Measurements from ENCODE around the gene VRK3.

VRK3 gene

GRCh38 chr19:50030225-50030624 lies 5.1 kb upstream of the VRK3 start:
- no peak for DNase-seq (ENCODE audit: low read depth)

GRCh38 chr19:50026550-50026906 lies 1.4 kb upstream of the VRK3 start:
- no peak for DNase-seq (ENCODE audit: low read depth)

GRCh38 chr19:50025794-50026549 lies 800 bp upstream of the VRK3 start, which contains the start of gene ZNF473:
ZNF473 (plus strand) TSS chr19:50026005; CDS start chr19:50031083, 5,078 bp downstream.
- DNase-seq (ENCODE audit: low read depth) = peak; percentile 85

GRCh38 chr19:50024719-50025021 lies 502 bp downstream of the VRK3 start:
- no peak for DNase-seq (ENCODE audit: low read depth)

DNA sequence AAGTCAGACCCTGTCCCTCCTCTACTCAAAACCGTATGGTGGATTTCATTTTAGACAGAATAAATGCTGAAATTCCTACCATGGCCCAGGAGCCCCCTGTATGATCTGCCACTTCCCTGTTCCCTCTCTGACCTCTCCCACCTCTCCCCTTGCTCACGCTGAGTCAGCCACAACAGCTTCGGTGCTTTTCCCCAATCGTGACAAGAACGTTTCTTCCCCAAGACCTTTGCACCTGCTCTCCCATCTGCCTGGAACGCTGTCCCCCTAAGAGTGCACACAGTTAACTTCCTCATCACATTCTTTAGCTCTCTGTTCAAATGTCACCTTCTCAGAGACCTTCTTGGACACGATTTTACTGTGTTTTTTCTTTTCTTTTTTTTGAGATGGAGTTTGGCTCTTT lies 2.3 kb downstream of the VRK3 start:
- no peak for DNase-seq (ENCODE audit: low read depth)

- no peak for DNase-seq (ENCODE audit: low read depth)
Observed at GRCh38 chr19:50020481-50020880, 4.7 kb downstream of the VRK3 start.

GRCh38 chr19:50016225-50016807 lies 8.9 kb downstream of the VRK3 start:
- DNase-seq (ENCODE audit: low read depth) = no peak

GRCh38 chr19:50008532-50008931 lies 16.6 kb downstream of the VRK3 start:
- no peak for DNase-seq (ENCODE audit: low read depth)

- DNase-seq (ENCODE audit: low read depth) = no peak
Observed at GRCh38 chr19:50007947-50008346, 17.2 kb downstream of the VRK3 start.

DNA sequence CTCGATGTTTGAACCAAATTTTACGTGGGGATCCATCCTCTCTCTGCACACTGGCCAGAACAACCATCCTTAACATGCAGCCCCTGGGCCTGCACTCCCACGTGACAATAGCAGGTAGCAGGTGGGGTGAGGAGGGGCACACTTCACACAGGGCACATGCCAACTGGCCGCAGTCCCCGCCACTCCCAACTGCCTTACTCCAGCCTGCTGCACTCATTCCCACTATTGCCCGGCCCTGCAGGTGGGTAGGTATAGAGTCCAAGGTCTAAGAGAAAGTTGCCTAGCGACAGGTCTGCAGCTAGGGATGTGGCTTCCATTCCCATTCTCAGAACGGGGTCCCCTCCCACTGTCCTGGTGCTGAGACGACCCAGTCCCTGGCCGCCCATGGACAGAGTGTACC lies 18.0 kb downstream of the VRK3 start:
- no peak for DNase-seq (ENCODE audit: low read depth)

DNA sequence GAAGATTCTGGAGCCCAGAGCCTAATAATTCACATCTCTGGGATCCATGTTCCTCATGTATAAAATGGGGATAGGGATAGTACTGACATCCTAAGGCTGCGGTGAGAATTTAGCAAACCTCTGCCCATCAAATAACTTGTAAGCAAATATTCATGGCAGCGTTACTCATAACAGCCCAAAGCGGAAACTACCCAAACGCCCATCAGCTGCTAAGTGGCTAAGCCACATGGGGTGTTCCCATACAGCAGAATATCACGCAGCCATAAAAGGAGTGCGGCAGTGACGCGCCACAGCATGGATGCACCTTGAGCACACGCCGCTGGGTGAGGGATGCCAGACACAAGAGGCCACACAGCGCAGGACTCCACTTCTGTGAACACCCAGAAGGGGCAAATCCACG lies 19.7 kb downstream of the VRK3 start:
- no peak for DNase-seq (ENCODE audit: low read depth)

GRCh38 chr19:50003810-50004419 lies 21.3 kb downstream of the VRK3 start:
- no peak for DNase-seq (ENCODE audit: low read depth)

DNA sequence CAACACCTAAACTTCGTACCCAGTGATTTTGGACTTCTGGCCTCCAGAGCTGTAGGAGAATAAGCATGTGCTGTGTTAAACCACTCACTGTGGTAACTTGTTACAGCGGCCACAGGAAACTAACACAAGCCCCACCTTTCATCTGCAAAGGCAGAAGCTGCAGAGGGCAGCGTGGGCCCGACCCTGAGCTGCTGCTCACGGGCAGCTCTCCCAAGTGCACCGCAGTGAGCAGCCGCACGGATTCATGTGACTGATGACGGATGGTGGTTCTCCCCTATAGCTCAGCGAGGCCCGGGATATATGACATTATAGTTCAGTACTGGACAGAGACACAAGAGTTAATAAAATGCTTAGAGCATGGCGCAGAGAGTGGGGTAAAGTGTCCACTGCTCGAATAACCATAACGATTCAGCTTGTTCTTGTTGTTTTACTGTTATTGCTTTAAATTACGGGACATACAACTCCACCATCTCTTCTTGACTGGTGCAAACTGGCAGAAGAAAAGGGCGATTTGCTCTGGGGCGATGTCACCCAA lies 21.9 kb downstream of the VRK3 start:
- DNase-seq (ENCODE audit: low read depth) = no peak

DNA sequence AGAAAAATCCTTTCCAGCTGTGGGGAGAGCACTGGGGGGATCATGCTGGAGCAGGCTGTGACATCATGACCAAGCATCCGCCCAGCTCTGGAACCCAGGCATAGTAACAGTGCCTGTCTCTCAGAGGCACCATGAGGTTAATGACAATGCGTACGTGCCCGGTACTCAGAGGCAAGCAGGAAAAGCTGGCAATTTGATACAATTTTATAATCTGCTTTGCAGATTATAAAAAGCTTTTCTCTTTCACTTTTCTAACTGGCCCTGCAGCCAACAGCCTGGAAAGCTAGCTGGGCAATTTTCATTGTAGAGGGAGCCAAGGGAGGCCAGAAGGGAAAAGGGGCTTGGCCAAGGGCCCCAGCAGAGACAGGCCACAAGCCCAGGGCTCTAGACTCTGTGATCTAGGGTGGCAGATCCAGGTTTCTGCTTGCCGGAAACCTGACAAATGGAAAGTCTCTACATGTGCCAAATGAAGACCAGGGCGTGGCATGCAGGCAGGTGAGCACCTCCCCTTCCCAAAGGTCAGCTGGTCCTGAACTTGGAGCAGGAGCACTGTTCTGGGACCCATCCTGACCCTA lies 22.7 kb downstream of the VRK3 start:
- DNase-seq (ENCODE audit: low read depth) = no peak

GRCh38 chr19:50001775-50002174 lies 23.4 kb downstream of the VRK3 start:
- no peak for DNase-seq (ENCODE audit: low read depth)

DNA sequence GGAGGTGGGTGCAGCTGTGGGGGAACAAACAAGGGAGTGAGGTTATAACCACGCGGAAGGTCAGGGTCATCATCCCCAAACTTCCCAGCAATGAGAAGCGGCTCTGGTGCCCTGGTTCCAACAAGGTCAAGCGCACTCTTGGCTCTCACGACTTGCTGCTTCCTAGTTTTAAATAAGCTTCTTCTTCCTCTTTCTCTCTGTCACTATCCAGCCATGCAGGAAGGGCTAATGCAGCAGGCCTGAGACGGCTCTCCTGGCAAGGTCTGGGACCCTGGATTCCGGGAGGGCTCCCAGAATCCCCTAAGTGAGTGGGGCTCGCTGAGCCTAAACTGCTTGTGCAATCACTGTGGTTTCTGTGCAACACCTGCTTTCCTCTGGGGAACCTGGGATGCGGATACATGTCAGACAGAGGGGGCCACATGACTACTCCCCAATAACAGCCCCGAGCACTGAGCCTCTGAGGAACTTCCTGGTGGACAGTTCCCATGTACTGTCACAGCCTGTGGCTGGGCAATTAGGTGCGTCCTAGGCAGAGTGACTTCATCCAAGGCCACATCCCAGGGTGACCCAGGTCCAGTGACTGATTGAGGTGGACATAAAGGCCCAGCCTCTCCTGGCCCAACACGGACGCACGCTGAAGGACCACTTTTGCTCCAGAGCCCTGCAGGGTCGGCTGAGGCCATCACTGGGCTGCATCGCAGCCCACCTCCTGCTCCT lies 24.2 kb downstream of the VRK3 start:
- DNase-seq (ENCODE audit: low read depth) = no peak

- no peak for DNase-seq (ENCODE audit: low read depth)
Observed at GRCh38 chr19:50000038-50000840, 24.9 kb downstream of the VRK3 start.

DNA sequence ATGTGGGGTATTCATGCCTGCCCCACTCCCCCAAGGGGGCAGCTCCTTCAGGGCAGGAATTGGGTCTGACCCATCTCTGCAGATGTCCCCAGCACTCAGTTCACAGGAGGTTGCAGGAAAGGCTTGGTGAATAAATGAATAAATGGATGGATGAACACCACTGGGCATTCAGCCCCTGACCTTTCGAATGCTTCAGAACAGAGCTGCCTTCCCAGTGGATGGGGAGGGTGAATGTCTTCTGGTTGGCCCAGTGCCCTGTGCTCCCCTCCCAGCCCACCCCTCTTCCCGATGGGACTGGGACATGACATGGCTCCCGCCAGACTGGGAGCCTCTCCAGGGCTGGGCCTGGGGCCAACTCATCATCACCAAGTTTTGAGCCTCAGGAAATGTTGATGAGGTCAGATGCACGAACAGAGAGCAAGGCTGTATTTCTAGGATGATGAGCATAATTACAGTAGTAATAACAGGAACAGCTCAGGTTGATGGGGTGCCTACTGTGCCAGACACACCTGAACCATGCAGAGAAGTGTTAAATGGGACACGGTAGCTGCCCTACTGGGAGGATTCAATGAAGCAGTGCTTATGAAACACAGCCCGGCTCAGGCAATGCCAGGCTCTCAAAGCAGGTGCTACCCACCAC lies 25.7 kb downstream of the VRK3 start:
- no peak for DNase-seq (ENCODE audit: low read depth)

- DNase-seq (ENCODE audit: low read depth) = no peak
Observed at GRCh38 chr19:49997709-49998108, 27.5 kb downstream of the VRK3 start.

DNA sequence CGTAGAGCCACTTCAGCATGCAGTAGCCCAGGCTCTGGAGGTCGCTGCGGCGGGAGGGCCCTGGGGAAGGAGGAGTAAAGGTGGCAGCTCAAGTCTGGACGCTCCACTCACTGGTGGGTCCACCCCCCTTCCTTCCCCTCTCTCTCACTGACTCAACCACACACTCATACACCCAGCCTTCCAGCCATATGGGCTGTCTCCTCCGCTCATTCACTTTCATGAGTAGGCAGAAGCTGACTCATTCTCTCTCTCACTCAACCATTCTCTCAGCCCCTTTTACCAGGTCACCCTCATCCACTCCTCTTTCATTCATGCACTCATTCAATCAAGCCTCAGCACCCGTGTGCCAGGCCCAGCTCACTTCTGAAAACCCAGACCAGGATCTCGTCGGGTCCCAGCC lies 36.7 kb downstream of the VRK3 start:
- peak; percentile 18 for DNase-seq (ENCODE audit: low read depth)

DNA sequence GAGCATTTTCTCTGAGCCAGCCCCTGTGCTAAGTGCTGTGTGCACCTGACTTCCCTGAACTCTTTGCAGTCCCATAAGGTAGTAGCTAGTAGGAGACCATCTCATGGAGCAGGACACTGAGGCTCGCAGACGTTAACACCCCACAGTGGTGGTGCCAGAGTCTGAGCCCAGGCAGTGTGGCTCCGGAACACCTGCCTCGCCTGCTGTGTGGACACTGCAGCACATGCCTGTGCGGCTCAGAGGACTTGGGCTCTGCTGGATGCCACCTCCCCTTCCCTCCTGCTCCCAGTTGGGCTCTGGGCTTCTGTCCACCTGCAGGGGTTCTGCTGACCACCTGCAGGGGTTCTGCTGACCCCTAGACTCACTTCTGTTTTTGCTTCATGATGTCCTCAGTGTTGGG lies 37.2 kb downstream of the VRK3 start:
- DNase-seq (ENCODE audit: low read depth) = no peak
